ENCODE data around the gene SNRNP40.

SNRNP40 gene

DNA sequence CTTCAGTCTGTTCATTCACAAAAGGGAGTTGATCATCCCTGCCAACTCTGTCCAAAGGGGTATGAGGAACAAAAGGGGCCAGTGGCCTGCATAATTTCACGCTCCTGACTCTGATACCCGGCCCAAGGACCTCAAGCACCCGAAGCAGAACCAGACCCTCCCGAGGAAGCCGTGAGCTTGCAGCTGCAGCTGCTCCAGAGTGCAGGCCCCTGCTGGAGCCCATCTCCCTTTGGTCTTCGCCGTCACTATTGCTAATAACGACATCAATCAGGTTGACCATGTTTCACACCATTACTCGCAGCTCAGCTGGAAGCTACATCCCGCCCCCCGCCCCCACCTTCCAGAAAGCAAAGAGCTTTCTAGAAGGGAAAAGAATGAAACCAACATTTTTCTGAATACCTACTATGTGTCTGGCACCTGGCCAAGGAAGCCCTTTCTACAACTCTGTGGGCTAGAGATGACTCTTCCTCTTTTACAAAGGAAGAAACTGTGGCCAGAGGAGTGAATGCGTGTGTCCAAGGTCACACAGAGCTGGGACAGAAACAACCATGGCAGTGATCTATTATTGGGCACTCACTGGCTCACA lies 62.4 kb downstream of the SNRNP40 start:
- no peak for DNase-seq (ENCODE audit: low read depth)
- H3K4me3 ChIP-seq (ENCODE audit: low read depth, low read length) = no peak overlapping the region
- TF ChIP-seq, protein P1, sequence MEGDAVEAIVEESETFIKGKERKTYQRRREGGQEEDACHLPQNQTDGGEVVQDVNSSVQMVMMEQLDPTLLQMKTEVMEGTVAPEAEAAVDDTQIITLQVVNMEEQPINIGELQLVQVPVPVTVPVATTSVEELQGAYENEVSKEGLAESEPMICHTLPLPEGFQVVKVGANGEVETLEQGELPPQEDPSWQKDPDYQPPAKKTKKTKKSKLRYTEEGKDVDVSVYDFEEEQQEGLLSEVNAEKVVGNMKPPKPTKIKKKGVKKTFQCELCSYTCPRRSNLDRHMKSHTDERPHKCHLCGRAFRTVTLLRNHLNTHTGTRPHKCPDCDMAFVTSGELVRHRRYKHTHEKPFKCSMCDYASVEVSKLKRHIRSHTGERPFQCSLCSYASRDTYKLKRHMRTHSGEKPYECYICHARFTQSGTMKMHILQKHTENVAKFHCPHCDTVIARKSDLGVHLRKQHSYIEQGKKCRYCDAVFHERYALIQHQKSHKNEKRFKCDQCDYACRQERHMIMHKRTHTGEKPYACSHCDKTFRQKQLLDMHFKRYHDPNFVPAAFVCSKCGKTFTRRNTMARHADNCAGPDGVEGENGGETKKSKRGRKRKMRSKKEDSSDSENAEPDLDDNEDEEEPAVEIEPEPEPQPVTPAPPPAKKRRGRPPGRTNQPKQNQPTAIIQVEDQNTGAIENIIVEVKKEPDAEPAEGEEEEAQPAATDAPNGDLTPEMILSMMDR (IDR thresholded peaks at IDR 0.05; ENCODE audit: low read depth, low read length, missing control alignments) = no peak

DNA sequence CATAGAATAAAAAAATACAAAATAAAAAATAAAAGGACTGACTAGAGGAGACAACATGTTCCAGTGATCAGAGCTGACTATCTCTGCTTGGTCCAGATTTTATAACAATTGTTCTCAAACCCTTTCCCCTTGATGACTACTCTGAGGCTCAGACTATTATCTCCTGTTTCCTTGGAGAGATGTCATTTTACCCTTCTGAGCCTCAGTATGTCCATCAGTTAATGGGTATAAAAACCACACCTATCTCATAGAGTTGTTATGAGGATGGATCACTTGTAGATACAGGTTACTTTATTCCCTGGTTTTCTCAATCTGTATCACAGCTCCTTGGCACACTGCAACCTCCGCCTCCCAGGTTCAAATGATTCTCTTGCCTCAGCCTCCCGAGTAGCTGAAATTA lies 63.9 kb downstream of the SNRNP40 start:
- no peak overlapping the region for H3K4me3 ChIP-seq (ENCODE audit: low read depth, low read length)
- TF ChIP-seq, protein P1 (IDR thresholded peaks at IDR 0.05; ENCODE audit: low read depth, low read length, missing control alignments) = no peak
- no peak for DNase-seq (ENCODE audit: low read depth)

DNA sequence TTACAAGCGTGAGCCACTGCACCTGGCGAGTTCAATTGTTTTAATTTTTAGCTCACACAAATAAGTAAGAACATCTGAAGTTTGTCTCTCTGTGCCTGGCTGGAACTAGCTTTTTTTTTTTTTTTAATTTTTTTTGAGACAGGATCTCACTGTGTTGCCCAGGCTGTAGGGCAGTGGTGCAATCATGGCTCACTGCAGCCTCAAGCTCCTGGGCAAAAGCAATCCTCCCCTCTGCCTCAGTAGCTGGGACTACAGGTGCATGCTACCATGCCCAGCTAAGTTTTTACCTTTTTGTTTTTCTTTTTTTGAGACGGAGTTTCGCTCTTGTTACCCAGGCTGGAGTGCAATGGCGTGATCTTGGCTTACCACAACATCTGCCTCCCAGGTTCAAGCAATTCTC lies 64.8 kb downstream of the SNRNP40 start:
- TF ChIP-seq, protein P1 (IDR thresholded peaks at IDR 0.05; ENCODE audit: low read depth, low read length, missing control alignments) = no peak
- DNase-seq (ENCODE audit: low read depth) = no peak
- no peak overlapping the region for H3K4me3 ChIP-seq (ENCODE audit: low read depth, low read length)

DNA sequence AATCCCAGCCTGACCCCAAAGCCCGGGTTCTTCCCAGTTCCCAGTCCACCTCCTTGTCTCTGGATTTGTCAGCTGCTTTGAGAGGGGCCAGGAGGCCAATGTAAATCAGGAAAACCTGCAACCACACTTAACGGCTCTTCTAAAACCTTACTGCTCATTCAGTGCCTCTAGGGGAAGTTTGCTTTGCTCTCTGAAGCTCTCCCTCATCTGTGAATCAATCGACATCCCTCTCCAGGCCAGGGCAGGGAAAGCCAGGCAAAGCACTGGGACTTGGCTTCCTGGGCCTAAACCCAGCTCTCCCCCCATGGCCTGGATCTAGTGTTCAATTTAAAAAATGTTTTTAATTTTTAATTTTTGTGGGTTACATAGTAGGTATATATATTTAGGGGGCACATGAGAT lies 66.2 kb downstream of the SNRNP40 start:
- TF ChIP-seq, protein P1 (IDR thresholded peaks at IDR 0.05; ENCODE audit: low read depth, low read length, missing control alignments) = no peak
- DNase-seq (ENCODE audit: low read depth) = no peak
- H3K4me3 ChIP-seq (ENCODE audit: low read depth, low read length) = no peak overlapping the region

DNA sequence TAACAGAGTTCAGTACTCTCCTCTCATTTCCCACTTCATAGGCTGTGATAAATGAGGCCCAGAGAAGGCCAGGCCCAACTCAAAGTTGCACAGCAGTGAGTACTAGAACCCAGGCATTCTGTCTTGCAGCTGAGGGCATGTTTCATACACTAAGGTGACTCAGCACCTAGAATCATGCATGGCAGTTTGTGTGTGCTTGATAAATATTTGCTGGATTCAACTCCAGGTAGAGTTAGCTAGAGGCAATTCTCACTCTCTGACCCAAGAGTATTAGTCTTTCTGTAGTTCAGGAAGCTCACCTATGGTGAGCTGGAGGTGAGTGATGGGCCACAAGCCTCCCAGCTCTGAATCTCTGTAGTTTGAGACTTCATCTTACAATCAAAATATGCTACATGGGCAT lies 67.6 kb downstream of the SNRNP40 start:
- TF ChIP-seq, protein P1 (IDR thresholded peaks at IDR 0.05; ENCODE audit: low read depth, low read length, missing control alignments) = no peak
- DNase-seq (ENCODE audit: low read depth) = no peak
- H3K4me3 ChIP-seq (ENCODE audit: low read depth, low read length) = no peak overlapping the region

DNA sequence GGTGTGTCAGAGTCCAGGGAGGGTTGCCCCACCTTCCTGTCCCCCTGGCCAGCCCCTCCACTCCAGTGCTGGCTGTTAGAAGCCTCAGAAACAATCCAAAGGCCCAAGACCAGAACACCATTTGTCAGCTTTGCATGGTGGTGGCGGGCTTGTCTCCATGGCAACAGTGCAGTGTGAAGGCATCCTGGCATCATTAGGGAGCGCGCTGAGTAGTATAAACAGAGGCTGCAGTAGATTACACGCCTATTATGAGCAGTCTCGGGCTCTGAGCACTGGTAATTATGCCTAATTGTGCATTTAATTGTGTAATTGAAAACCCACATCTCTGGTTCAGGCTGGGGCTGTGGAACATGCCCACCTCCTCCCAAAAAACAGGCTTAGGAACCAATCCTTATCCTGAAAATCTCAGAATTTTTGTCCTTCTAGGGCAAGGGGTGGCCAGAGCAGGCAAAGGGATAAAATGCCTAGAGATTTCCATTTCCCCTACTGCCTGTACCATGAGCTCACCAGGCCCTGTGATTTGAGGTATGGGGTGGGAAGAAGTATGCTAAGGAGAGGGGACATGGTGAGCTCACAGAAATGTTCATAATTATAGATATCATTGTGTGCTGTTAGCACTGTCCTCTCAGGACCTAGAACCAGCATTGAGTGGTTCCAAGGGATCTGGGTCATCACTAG lies 68.6 kb downstream of the SNRNP40 start:
- no peak for DNase-seq (ENCODE audit: low read depth)
- H3K4me3 ChIP-seq (ENCODE audit: low read depth, low read length) = no peak overlapping the region
- TF ChIP-seq, protein P1 (IDR thresholded peaks at IDR 0.05; ENCODE audit: low read depth, low read length, missing control alignments) = no peak

DNA sequence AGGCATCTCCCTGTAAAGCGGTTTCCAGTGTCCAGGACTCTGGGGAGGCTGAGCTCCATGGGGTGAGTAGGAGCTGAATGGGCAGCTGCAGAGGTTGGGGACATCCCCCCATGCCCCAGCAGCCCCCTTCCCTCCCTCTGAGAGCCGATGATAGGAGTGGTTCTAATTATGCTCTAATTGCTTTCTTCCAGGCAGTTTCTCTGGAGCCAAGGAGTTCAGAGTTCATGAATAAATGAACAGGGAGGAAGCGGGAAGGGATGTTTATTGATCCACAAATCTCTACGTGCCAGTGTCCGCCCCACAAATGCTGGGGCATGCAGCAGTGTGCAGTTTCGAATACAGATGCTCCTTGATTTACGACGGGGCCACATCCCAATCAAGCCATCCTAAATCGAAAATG lies 72.5 kb downstream of the SNRNP40 start:
- TF ChIP-seq, protein P1 (IDR thresholded peaks at IDR 0.05; ENCODE audit: low read depth, low read length, missing control alignments) = no peak
- DNase-seq (ENCODE audit: low read depth) = no peak
- H3K4me3 ChIP-seq (ENCODE audit: low read depth, low read length) = no peak overlapping the region

All from GM12864 (cell line).